Measurements from ENCODE around the gene VSIG2.

- no peak for TF ChIP-seq CTCF (IDR thresholded peaks at IDR 0.05; ENCODE audit: poor library complexity)
- no peak for TF ChIP-seq EZH2 (IDR thresholded peaks at IDR 0.05; ENCODE audit: borderline replicate concordance)
- TF ChIP-seq EZH2phosphoT487 (IDR thresholded peaks at IDR 0.05; ENCODE audit: low read depth, severe bottlenecking, unreplicated experiment) = no peak
These were observed 26.2 kb upstream of the VSIG2 start for GRCh38 chr11:124778281-124778680.

Measured in hepatocyte (in vitro differentiated cells).